SH-SY5Y (cell line): ENCODE measurements around the gene RCBTB2.

Experiments used
- GATA2 ChIP-seq: IDR thresholded peaks from 2 replicates; pipeline ENCODE4 v1.6.1; 2011; ENCODE audit warnings: mild to moderate bottlenecking, low read depth, low read length
- GATA3 ChIP-seq: IDR thresholded peaks from 2 replicates; pipeline ENCODE4 v1.6.1; 2011; ENCODE audit warnings: low read depth, mild to moderate bottlenecking, low read length, moderate library complexity

DNA sequence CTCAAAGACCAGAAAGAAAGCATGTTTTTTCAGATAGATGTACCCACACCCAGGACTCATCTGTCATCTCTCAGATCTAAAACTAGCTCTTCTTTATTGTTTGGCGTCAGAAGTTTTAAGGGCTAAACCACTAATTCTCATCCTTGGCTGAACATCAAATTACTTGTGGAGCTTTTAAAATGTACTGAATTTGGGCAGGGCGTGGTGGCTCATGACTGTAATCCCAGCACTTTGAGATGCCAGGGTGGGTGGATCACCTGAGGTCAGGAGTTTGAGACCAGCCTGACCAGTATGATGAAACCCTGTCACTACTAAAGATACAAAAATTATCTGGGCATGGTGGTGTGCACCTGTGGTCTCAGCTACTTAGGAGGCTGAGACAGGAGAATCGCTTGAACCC is 47.4 kb downstream of the RCBTB2 start:
- TF ChIP-seq GATA3, result no peak
- TF ChIP-seq GATA2, result no peak
